HepG2 (cell line): Measurements from ENCODE around the gene HDGFL1. TPM values are rescaled to one million over a fixed set of nuclear protein-coding genes. Genes with fewer than 3 reads are reported as not detected.

Experiments
- ATAC-seq: fragments of 200-7000 bp; cut with Tn5 transposase; 3 replicates; pipeline ENCODE4 v1.9.1; 2020; ENCODE audit warnings: mild to moderate bottlenecking, moderate library complexity
- BruUV-seq: library from RNA; stranded (reverse); fragments of 400-500 nt; replicated peaks from 2 replicates; lab custom pipeline; 2021; lab: Mats Ljungman, UMichigan
- CTCF ChIA-PET: fragments of 300-600 bp; formaldehyde crosslinking; extraction: SDS; loops from one replicate; lab custom pipeline; 2021; ENCODE audit warnings: low total read pairs, inconsistent platforms, low intra/inter-chr PET ratio; lab: Yijun Ruan, JAX
- POLR2A ChIA-PET: fragments of 350-600 bp; sonication (Branson Sonifier 250); formaldehyde crosslinking; loops from one replicate; lab custom pipeline; 2020; ENCODE audit warnings: antibody characterized with exemption, inconsistent platforms; lab: Yijun Ruan, JAX
- DNase-seq: peaks from one replicate; pipeline ENCODE4 v3.0.0-alpha.2; 2015; ENCODE audit warnings: low spot score
- FAIRE-seq: peaks from 3 replicates; lab custom pipeline; 2011; peaks lifted over from hg19 to GRCh38; lab: Jason Lieb, UNC
- H2AFZ ChIP-seq: one replicate; pipeline ENCODE4 v1.6.1; 2011; ENCODE audit warnings: low read length, inconsistent platforms
- H3K27ac ChIP-seq: fragments of 300-600 bp; 3 replicates; pipeline ENCODE4 v1.8.0; 2011; ENCODE audit warnings: mixed run types, mild to moderate bottlenecking, mixed read lengths, low read length, inconsistent platforms; ENCODE audit not compliant: insufficient read depth; ENCODE audit errors: extremely low read length
- H3K27me3 ChIP-seq, 2 experiments: fragments of 200-600 bp in 1 of 2; 2 replicates in 1 of 2; 3 replicates in 1 of 2; pipeline versions ENCODE4 v1.6.0 to v1.8.0; 2011; ENCODE audit warnings: low read length in 2 of 2, mild to moderate bottlenecking in 2 of 2, moderate library complexity in 2 of 2, inconsistent platforms in 1 of 2; ENCODE audit not compliant: insufficient read depth in 2 of 2, control insufficient read depth in 1 of 2
- H3K36me3 ChIP-seq, 2 experiments: fragments of 200-600 bp in 1 of 2; replicated peaks in 1 of 2; 2 replicates in 1 of 2; 3 replicates in 1 of 2; pipeline versions ENCODE4 v1.5.1 to v1.8.0; 2011; ENCODE audit warnings: low read length in 2 of 2, inconsistent platforms in 1 of 2; ENCODE audit not compliant: insufficient read depth in 2 of 2, control insufficient read depth in 1 of 2
- H3K4me1 ChIP-seq: 2 replicates; pipeline ENCODE4 v1.5.1; 2012; ENCODE audit warnings: low read length, inconsistent platforms; ENCODE audit not compliant: insufficient read depth
- H3K4me2 ChIP-seq: 2 replicates; pipeline ENCODE4 v1.6.0; 2011; ENCODE audit warnings: low read depth, low read length, inconsistent platforms
- H3K4me3 ChIP-seq, 3 experiments: fragments of 200-600 bp in 1 of 3; sonication (generic), shearing (Covaris generic) in 1 of 3; replicated peaks in 1 of 3; 2 replicates each; pipeline ENCODE4 v1.5.1; 2011 to 2016; ENCODE audit warnings: low read length in 3 of 3, inconsistent platforms in 2 of 3, low read depth in 2 of 3, mild to moderate bottlenecking in 2 of 3, control low read depth in 1 of 3, mixed read lengths in 1 of 3; ENCODE audit not compliant: insufficient read depth in 1 of 3
- H3K79me2 ChIP-seq: one replicate; pipeline ENCODE4 v1.6.1; 2011; ENCODE audit warnings: low read length, inconsistent platforms; ENCODE audit not compliant: insufficient read depth
- H3K9ac ChIP-seq: 2 replicates; pipeline ENCODE4 v1.6.0; 2011; ENCODE audit warnings: mild to moderate bottlenecking, low read depth, low read length, inconsistent platforms; ENCODE audit not compliant: insufficient read depth
- H3K9me3 ChIP-seq: 2 replicates; pipeline ENCODE4 v1.5.1; 2012; ENCODE audit warnings: mild to moderate bottlenecking, low read length
- H4K20me1 ChIP-seq: 2 replicates; pipeline ENCODE4 v1.6.0; 2011; ENCODE audit warnings: inconsistent platforms, mild to moderate bottlenecking, low read length, moderate library complexity; ENCODE audit not compliant: insufficient read depth
- TCF7L2 ChIP-seq: IDR thresholded peaks from 2 replicates; pipeline ENCODE4 v1.6.1; 2011; ENCODE audit warnings: mild to moderate bottlenecking, low read depth, low read length, moderate library complexity
- ZNF180 ChIP-seq: sonication (generic); formaldehyde crosslinking; IDR thresholded peaks from 2 replicates; pipeline ENCODE4 v1.4.0; 2020; ENCODE audit warnings: low read depth, missing genetic modification reagents, borderline replicate concordance
- ZNF44 ChIP-seq: sonication (generic); formaldehyde crosslinking; IDR thresholded peaks from 2 replicates; pipeline ENCODE4 v1.5.1; 2020; ENCODE audit warnings: mild to moderate bottlenecking, missing genetic modification reagents
- ZNF841 ChIP-seq: sonication (generic); formaldehyde crosslinking; IDR thresholded peaks from 2 replicates; pipeline ENCODE4 v1.8.1; 2023; ENCODE audit warnings: missing genetic modification reagents, borderline replicate concordance
- WGBS: methylation state at CpG from one replicate; pipeline ENCODE4 v1.1.6; 2017; ENCODE audit warnings: low lambda C conversion rate; 5-methylcytosine and 5-hydroxymethylcytosine counted together
- in situ Hi-C: cut with HindIII; loops from 2 replicates; pipeline ENCODE4 v1.10.0; 2017; ENCODE audit warnings: low pct_unique_long_range_greater_than_20kb; ENCODE audit not compliant: extremely low pct_ligation_motif_present
- intact Hi-C: fragments of 100-400 bp; cut with micrococcal nuclease; formaldehyde crosslinking; loops from one replicate; pipeline ENCODE4 v1.10.0; 2022; ENCODE audit not compliant: unreplicated experiment
- polyA plus RNA-seq, 8 experiments: library from polyadenylated mRNA; depleted of rRNA in 3 of 8; stranded (reverse) in 7 of 8; unstranded in 1 of 8; fragments of >200 nt; fragmentation: Illumina TruSeq in 4 of 8; extraction: Trizol in 4 of 8; gene quantifications; 2 replicates each; pipeline versions ENCODE4 v1.2.1 to v1.2.3, GENCODE V29; 2011 to 2016; ENCODE audit warnings: low read depth in 4 of 8, missing spikeins in 1 of 8, mixed read lengths in 1 of 8; ENCODE audit not compliant: insufficient read depth in 1 of 8
- total RNA-seq, 5 experiments: library from RNA; depleted of rRNA; stranded (reverse); fragments of >200 nt; fragmentation: Illumina TruSeq; extraction: Trizol; gene quantifications; 2 replicates each; pipeline ENCODE4 v1.2.3, GENCODE V29; 2016; ENCODE audit warnings: low read depth in 1 of 5

HDGFL1 gene
- total and polyA plus RNA-seq, 2 of the 13 experiments (the other 11 are each of a cell fraction or from before 2014, with no cell fraction given): not detected

GRCh38 chr6:22621028-22621427, 51.7 kb downstream of the HDGFL1 start:
- no TSS peak for BruUV-seq
- H4K20me1 ChIP-seq: no peaks in the 10 kb centered on the region
- H3K9ac ChIP-seq: no peak overlapping the region
- no peak overlapping the region for H3K27ac ChIP-seq
- in situ Hi-C loops: no loop called here
- H2AFZ ChIP-seq: no peak overlapping the region
- H3K4me1 ChIP-seq: no peaks in the 10 kb centered on the region
- intact Hi-C loops: no loop called here
- TF ChIP-seq ZNF180 (CRISPR knock-in tag) (no peak), ZNF44 (CRISPR knock-in tag) (no peak), ZNF841 (CRISPR knock-in tag) (no peak), TCF7L2 (no peak)
- H3K79me2 ChIP-seq: no peaks in the 10 kb centered on the region
- FAIRE-seq (no peak), ATAC-seq (no peak), DNase-seq (no peak)
- WGBS: 22% methylated on average over 4 of the region's 4 CpGs
- H3K27me3 ChIP-seq: no peaks in the 10 kb centered on the region
- peaks cover 58% of the 10 kb centered on the region for H3K9me3 ChIP-seq
- H3K36me3 ChIP-seq: no peaks in the 10 kb centered on the region
- no peak overlapping the region for H3K4me2 ChIP-seq
- POLR2A ChIA-PET: no interaction called here
- CTCF ChIA-PET: no interaction called here
- H3K4me3 ChIP-seq: no peak overlapping the region
